ENCODE results near the gene MRGPRG.

- TF ChIP-seq CTCF (IDR thresholded peaks at IDR 0.05; ENCODE audit: low read depth, low read length, missing input control) (no peak), JUND (IDR thresholded peaks at IDR 0.05) (no peak), TAF1 (conservative IDR thresholded peaks at IDR 0.05) (no peak), RXRA (IDR thresholded peaks at IDR 0.05) (no peak), FOXA1 (IDR thresholded peaks at IDR 0.05) (no peak), NR2F2 (IDR thresholded peaks at IDR 0.05) (no peak), EGR1 (IDR thresholded peaks at IDR 0.05; ENCODE audit: low read depth in 2 of 2) (no peak), MAX (IDR thresholded peaks at IDR 0.05) (no peak), GABPA (IDR thresholded peaks at IDR 0.05 in 1 of 2, conservative IDR thresholded peaks at IDR 0.05 in 1 of 2) (no peak)
Observed at GRCh38 chr11:3203221-3204043, 15.2 kb downstream of the MRGPRG start.
